ENCODE measurements around the gene TNFRSF14. TPM values are rescaled to one million over a fixed set of nuclear protein-coding genes. Genes with fewer than 3 reads are reported as not detected.

Gene TNFRSF14
- total and polyA plus RNA-seq, 2 donors (not counting 1 experiment from before 2014, with no cell fraction given): 239 to 427 TPM

GRCh38 chr1:2561898-2562895 is 6.0 kb downstream of the TNFRSF14 start:
- Histone ChIP-seq H3K36me3 (replicated peaks in 1 of 2; ENCODE audit: control extremely low read depth in 1 of 2, control insufficient read depth in 1 of 2, extremely low read depth in 1 of 2, insufficient read depth in 2 of 2, low read length in 1 of 2) (peaks cover 0 to 52% of the 10 kb centered on the region in 2 experiments), H3K4me3 (ENCODE audit: control extremely low read depth in 1 of 5, extremely low read depth in 1 of 5, insufficient read depth in 1 of 5, low read depth in 2 of 5, low read length in 4 of 5) (no peak overlapping the region), H3K9me3 (ENCODE audit: control extremely low read depth in 1 of 3, control insufficient read depth in 2 of 3, insufficient read depth in 1 of 3, low read length in 2 of 3) (peaks cover 0 to 3% (median 0%) of the 10 kb centered on the region in 3 donors), H3K4me1 (ENCODE audit: control insufficient read depth in 2 of 2, insufficient read depth in 2 of 2, low read length in 2 of 2) (peaks cover 13 to 19% of the 10 kb centered on the region in 2 donors), H3K27me3 (replicated peaks in 1 of 4; ENCODE audit: control extremely low read depth in 1 of 4, control insufficient read depth in 3 of 4, insufficient read depth in 4 of 4, low read length in 3 of 4) (no peaks in the 10 kb centered on the region), H3K9ac (ENCODE audit: low read length) (no peak overlapping the region), H2AFZ (ENCODE audit: insufficient read depth, low read depth, low read length, poor library complexity, severe bottlenecking) (no peak overlapping the region), H3K79me2 (ENCODE audit: control insufficient read depth, insufficient read depth, low read length) (peaks cover 17% of the 10 kb centered on the region), H3K27ac (ENCODE audit: low read length in 2 of 2) (no peak overlapping the region), H3K4me2 (replicated peaks; ENCODE audit: low read depth, low read length, poor library complexity, severe bottlenecking) (no peak overlapping the region), H4K20me1 (ENCODE audit: control insufficient read depth, insufficient read depth, low read length, poor library complexity, severe bottlenecking) (peaks cover 32% of the 10 kb centered on the region)
- WGBS (ENCODE audit: insufficient coverage): 95% methylated on average over 17 of the region's 24 CpGs
- Mint-ChIP-seq H3K9me3 (ENCODE audit: insufficient read depth) (no peaks in the 10 kb centered on the region), H3K27me3 (no peaks in the 10 kb centered on the region), H3K4me1 (peaks cover 19% of the 10 kb centered on the region), H3K4me3 (no peak overlapping the region), H3K27ac (no peak overlapping the region)
- intact Hi-C loops (cut with micrococcal nuclease): no loop called here
- TF ChIP-seq CTCF (IDR thresholded peaks at IDR 0.05) (peak; percentile 64), EZH2 (IDR thresholded peaks at IDR 0.05; ENCODE audit: borderline replicate concordance, insufficient read depth, low read depth, low read length, poor library complexity, severe bottlenecking) (no peak)
- DNase-seq (peak; percentile 54), ATAC-seq (ENCODE audit: low read depth) (peak; percentile 63)
- POLR2A ChIA-PET: interaction anchor here (2.5 kb wide), 1 partner anchor 23 kb away, joined by 18 read pairs; the partner anchor contains the start of gene PRXL2B
- CTCF ChIA-PET: interaction anchor here (0.8 to 4.0 kb wide), 8 partner anchors 10 to 84 kb away, joined by 3 to 33 read pairs (median 4); partner anchors contain the start of gene PRXL2B

Measured in B cell (primary cell).